Measurements from ENCODE around the gene PLEKHG2.

The PLEKHG2 gene

DNA sequence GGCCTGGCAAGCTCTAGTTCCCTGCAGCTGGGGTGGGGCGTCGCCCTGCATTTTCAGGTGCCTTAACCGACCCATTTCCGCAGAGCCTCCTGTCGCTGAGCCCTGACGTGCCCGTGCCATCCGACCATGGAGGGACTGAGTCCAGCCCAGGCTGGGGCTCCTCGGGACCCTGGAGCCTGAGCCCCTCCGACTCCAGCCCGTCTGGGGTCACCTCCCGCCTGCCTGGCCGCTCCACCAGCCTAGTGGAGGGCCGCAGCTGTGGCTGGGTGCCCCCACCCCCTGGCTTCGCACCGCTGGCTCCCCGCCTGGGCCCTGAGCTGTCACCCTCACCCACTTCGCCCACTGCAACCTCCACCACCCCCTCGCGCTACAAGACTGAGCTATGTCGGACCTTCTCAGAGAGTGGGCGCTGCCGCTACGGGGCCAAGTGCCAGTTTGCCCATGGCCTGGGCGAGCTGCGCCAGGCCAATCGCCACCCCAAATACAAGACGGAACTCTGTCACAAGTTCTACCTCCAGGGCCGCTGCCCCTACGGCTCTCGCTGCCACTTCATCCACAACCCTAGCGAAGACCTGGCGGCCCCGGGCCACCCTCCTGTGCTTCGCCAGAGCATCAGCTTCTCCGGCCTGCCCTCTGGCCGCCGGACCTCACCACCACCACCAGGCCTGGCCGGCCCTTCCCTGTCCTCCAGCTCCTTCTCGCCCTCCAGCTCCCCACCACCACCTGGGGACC, 4.6 kb upstream of the PLEKHG2 start:
- no peak for TF ChIP-seq CTCF (IDR thresholded peaks at IDR 0.05; ENCODE audit: low read depth, low read length, missing control alignments)
- peak overlapping the region; percentile 96 for H3K4me3 ChIP-seq (replicated peaks; ENCODE audit: low read depth, low read length)
- no peak for DNase-seq (ENCODE audit: extremely low read depth, low read depth)

DNA sequence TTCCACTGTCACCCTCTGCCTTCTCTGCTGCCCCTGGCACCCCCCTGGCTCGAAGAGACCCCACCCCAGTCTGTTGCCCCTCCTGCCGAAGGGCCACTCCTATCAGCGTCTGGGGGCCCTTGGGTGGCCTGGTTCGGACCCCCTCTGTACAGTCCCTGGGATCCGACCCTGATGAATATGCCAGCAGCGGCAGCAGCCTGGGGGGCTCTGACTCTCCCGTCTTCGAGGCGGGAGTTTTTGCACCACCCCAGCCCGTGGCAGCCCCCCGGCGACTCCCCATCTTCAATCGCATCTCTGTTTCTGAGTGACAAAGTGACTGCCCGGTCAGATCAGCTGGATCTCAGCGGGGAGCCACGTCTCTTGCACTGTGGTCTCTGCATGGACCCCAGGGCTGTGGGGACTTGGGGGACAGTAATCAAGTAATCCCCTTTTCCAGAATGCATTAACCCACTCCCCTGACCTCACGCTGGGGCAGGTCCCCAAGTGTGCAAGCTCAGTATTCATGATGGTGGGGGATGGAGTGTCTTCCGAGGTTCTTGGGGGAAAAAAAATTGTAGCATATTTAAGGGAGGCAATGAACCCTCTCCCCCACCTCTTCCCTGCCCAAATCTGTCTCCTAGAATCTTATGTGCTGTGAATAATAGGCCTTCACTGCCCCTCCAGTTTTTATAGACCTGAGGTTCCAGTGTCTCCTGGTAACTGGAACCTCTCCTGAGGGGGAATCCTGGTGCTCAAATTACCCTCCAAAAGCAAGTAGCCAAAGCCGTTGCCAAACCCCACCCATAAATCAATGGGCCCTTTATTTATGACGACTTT, 3.9 kb upstream of the PLEKHG2 start:
- no peak for DNase-seq (ENCODE audit: extremely low read depth, low read depth)
- no peak for TF ChIP-seq CTCF (IDR thresholded peaks at IDR 0.05; ENCODE audit: low read depth, low read length, missing control alignments)
- H3K4me3 ChIP-seq (replicated peaks; ENCODE audit: low read depth, low read length) = peak overlapping the region; percentile 96

- no peak for DNase-seq (ENCODE audit: extremely low read depth, low read depth)
- no peak for TF ChIP-seq CTCF (IDR thresholded peaks at IDR 0.05; ENCODE audit: low read depth, low read length, missing control alignments)
- peak overlapping the region; percentile 96 for H3K4me3 ChIP-seq (replicated peaks; ENCODE audit: low read depth, low read length)
These were observed 3.1 kb upstream of the PLEKHG2 start for GRCh38 chr19:39409208-39410016.

GRCh38 chr19:39410017-39410830, 2.2 kb upstream of the PLEKHG2 start:
- H3K4me3 ChIP-seq (replicated peaks; ENCODE audit: low read depth, low read length) = peak overlapping the region; percentile 96
- TF ChIP-seq CTCF (IDR thresholded peaks at IDR 0.05; ENCODE audit: low read depth, low read length, missing control alignments) = no peak
- no peak for DNase-seq (ENCODE audit: extremely low read depth, low read depth)

- no peak for TF ChIP-seq CTCF (IDR thresholded peaks at IDR 0.05; ENCODE audit: low read depth, low read length, missing control alignments)
- DNase-seq (ENCODE audit: extremely low read depth, low read depth) = no peak
- H3K4me3 ChIP-seq (replicated peaks; ENCODE audit: low read depth, low read length) = no peak overlapping the region
These were observed 1.7 kb upstream of the PLEKHG2 start for GRCh38 chr19:39410831-39411080.

All from HFF-Myc (cell line).